Right lobe of liver (tissue), 6 donors: ENCODE data around the gene TWIST2. TPM values are rescaled to one million over a fixed set of nuclear protein-coding genes. Genes with fewer than 3 reads are reported as not detected.

ENCODE experiments used
- ATAC-seq, 4 donors: fragments of 200-7000 bp; cut with Tn5 transposase; one replicate each; pipeline ENCODE4 v1.9.1; 2020; ENCODE audit warnings: mild to moderate bottlenecking in 4 of 4, moderate library complexity in 4 of 4
- DNase-seq, 3 donors: peaks; one replicate each; pipeline ENCODE4 v3.0.0-alpha.2; 2020
- H3K27ac ChIP-seq, 3 donors: fragments of 200-600 bp; one replicate each; pipeline ENCODE4 v1.8.0; 2022
- H3K27me3 ChIP-seq, 2 donors: fragments of 200-600 bp; one replicate each; pipeline ENCODE4 v1.8.0; 2022
- H3K36me3 ChIP-seq, 4 donors: fragments of 200-600 bp; sonication (generic) in 1 of 4; one replicate each; pipeline versions ENCODE4 v1.5.1 to v1.8.0; 2017 to 2022; ENCODE audit warnings: control low read depth in 1 of 4
- H3K4me1 ChIP-seq, 4 donors: fragments of 200-600 bp; sonication (generic) in 1 of 4; one replicate each; pipeline versions ENCODE4 v1.5.1 to v1.8.0; 2017 to 2022; ENCODE audit warnings: control low read depth in 1 of 4
- H3K4me3 ChIP-seq, 3 donors: fragments of 200-600 bp; one replicate each; pipeline ENCODE4 v1.8.0; 2022
- H3K9me3 ChIP-seq, 4 donors: fragments of 200-600 bp; sonication (generic) in 1 of 4; one replicate each; pipeline versions ENCODE4 v1.5.1 to v1.8.0; 2017 to 2022; ENCODE audit warnings: control low read depth in 1 of 4
- POLR2A ChIP-seq: fragments of 450-650 bp; IDR thresholded peaks from one replicate; pipeline ENCODE4 v1.6.1; 2017; ENCODE audit warnings: antibody characterized with exemption, mild to moderate bottlenecking
- WGBS: methylation state at CpG from one replicate; pipeline ENCODE4 v1.1.6; 2018; ENCODE audit warnings: low coverage, low lambda C conversion rate; ENCODE audit not compliant: insufficient coverage; ENCODE audit errors: missing lambda C conversion rate; 5-methylcytosine and 5-hydroxymethylcytosine counted together
- intact Hi-C, 2 donors: fragments of 100-400 bp; cut with DNase I; formaldehyde crosslinking; loops; one replicate each; pipeline versions ENCODE4 v1.11.2 to v1.14.1; 2022
- total RNA-seq, 6 experiments: library from RNA; depleted of rRNA in 2 of 6; stranded (reverse); fragments of >200 nt in 2 of 6; fragmentation: NEBNext Ultra II Directional in 3 of 6; extraction: Animal tissue kit (Norgen Biotek cat#: 25700) in 3 of 6; gene quantifications; one replicate each; pipeline versions ENCODE4 v1.1.0 to v1.2.4, GENCODE V29; 2016 to 2023
- TF ChIP-seq, protein P1 (sequence below), 4 donors: fragments of 200-600 bp in 3 of 4; fragments of 450-650 bp in 1 of 4; IDR thresholded peaks; one replicate each; pipeline versions ENCODE4 v1.5.1 to v1.8.0; 2016 to 2022; ENCODE audit warnings: antibody characterized with exemption in 4 of 4, mild to moderate bottlenecking in 2 of 4
- donor health status: DM: no; HTN: yes; CAD: no.
- donor health status: DM: no; HTN: no; CAD: no.
- donor health status: DM: no; HTN: no; CAD: no.
- donor health status: DM: no; HTN: yes; CAD: no.
- donor health status: DM: no; HTN: yes; CAD: no.

Gene TWIST2
- total RNA-seq, 6 experiments from 2014 or later, result 0.15 to 0.56 (median 0.18) TPM; not detected in 3

GRCh38 chr2:238892796-238893195, 44.9 kb downstream of the TWIST2 start:
- no peak for ATAC-seq
- no peaks in the 10 kb centered on the region for H3K27me3 ChIP-seq
- DNase-seq, result no peak
- no peak overlapping the region for H3K27ac ChIP-seq
- no peaks in the 10 kb centered on the region for H3K36me3 ChIP-seq
- H3K9me3 ChIP-seq, result no peaks in the 10 kb centered on the region
- H3K4me3 ChIP-seq, result no peak overlapping the region
- no peak for TF ChIP-seq POLR2A
- TF ChIP-seq, protein P1, sequence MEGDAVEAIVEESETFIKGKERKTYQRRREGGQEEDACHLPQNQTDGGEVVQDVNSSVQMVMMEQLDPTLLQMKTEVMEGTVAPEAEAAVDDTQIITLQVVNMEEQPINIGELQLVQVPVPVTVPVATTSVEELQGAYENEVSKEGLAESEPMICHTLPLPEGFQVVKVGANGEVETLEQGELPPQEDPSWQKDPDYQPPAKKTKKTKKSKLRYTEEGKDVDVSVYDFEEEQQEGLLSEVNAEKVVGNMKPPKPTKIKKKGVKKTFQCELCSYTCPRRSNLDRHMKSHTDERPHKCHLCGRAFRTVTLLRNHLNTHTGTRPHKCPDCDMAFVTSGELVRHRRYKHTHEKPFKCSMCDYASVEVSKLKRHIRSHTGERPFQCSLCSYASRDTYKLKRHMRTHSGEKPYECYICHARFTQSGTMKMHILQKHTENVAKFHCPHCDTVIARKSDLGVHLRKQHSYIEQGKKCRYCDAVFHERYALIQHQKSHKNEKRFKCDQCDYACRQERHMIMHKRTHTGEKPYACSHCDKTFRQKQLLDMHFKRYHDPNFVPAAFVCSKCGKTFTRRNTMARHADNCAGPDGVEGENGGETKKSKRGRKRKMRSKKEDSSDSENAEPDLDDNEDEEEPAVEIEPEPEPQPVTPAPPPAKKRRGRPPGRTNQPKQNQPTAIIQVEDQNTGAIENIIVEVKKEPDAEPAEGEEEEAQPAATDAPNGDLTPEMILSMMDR (IDR thresholded peaks at IDR 0.05), result no peak
- intact Hi-C loops, result no loop called here
- H3K4me1 ChIP-seq, result no peaks in the 10 kb centered on the region
- 79% methylated on average over 2 of the region's 2 CpGs for WGBS

GRCh38 chr2:238893349-238894000, 45.6 kb downstream of the TWIST2 start:
- WGBS, result 84% methylated on average over 14 of the region's 30 CpGs
- ATAC-seq (no peak), DNase-seq (peak in 1 of 3 donors; percentile 28)
- Histone ChIP-seq H3K4me3 (no peak overlapping the region), H3K27me3 (no peaks in the 10 kb centered on the region), H3K9me3 (no peaks in the 10 kb centered on the region), H3K4me1 (no peaks in the 10 kb centered on the region), H3K27ac (no peak overlapping the region), H3K36me3 (no peaks in the 10 kb centered on the region)
- intact Hi-C loops, result no loop called here
- TF ChIP-seq, protein P1 (IDR thresholded peaks at IDR 0.05), result no peak
- TF ChIP-seq POLR2A, result no peak

- no peaks in the 10 kb centered on the region for H3K9me3 ChIP-seq
- H3K4me1 ChIP-seq, result no peaks in the 10 kb centered on the region
- ATAC-seq (no peak), DNase-seq (peak in 1 of 3 donors; percentile 41)
- TF ChIP-seq, protein P1 (IDR thresholded peaks at IDR 0.05), result no peak
- TF ChIP-seq POLR2A, result no peak
- intact Hi-C loops, result no loop called here
- no peaks in the 10 kb centered on the region for H3K36me3 ChIP-seq
- no peak overlapping the region for H3K4me3 ChIP-seq
- H3K27me3 ChIP-seq, result no peaks in the 10 kb centered on the region
- H3K27ac ChIP-seq, result no peak overlapping the region
- 36% methylated on average over 5 of the region's 13 CpGs for WGBS
Measured at GRCh38 chr2:238894226-238894949, 46.5 kb downstream of the TWIST2 start.

GRCh38 chr2:238894950-238895298, 47.0 kb downstream of the TWIST2 start:
- intact Hi-C loops, result no loop called here
- Histone ChIP-seq H3K4me3 (no peak overlapping the region), H3K27ac (no peak overlapping the region), H3K27me3 (no peaks in the 10 kb centered on the region), H3K4me1 (no peaks in the 10 kb centered on the region), H3K36me3 (no peaks in the 10 kb centered on the region), H3K9me3 (no peaks in the 10 kb centered on the region)
- WGBS, result 87% methylated on average over 5 of the region's 10 CpGs
- DNase-seq, result peak in 1 of 3 donors; percentile 26
- TF ChIP-seq, protein P1 (IDR thresholded peaks at IDR 0.05), result no peak
- no peak for TF ChIP-seq POLR2A
- no peak for ATAC-seq
